Panc1 (cell line): ENCODE measurements around the gene TMEM256.

Source experiments
- CTCF ChIP-seq: fragments of 450-650 bp; IDR thresholded peaks from 2 replicates; pipeline ENCODE4 v1.5.1; 2017; ENCODE audit warnings: mild to moderate bottlenecking
- REST ChIP-seq, 2 experiments: IDR thresholded peaks; 2 replicates each; pipeline ENCODE4 v1.6.1; 2011 to 2012; ENCODE audit warnings: low read depth in 2 of 2, control low read depth in 1 of 2, low read length in 1 of 2, mild to moderate bottlenecking in 1 of 2, moderate library complexity in 1 of 2; ENCODE audit not compliant: insufficient read depth in 1 of 2

- no peak for TF ChIP-seq CTCF
- TF ChIP-seq REST (IDR thresholded peaks at IDR 0.05; ENCODE audit: insufficient read depth in 1 of 2, low read depth in 2 of 2, low read length in 1 of 2) = no peak
These were observed 44.6 kb upstream of the TMEM256 start for GRCh38 chr17:7448461-7448860.
